Measurements from ENCODE around the gene NAA16.

DNA sequence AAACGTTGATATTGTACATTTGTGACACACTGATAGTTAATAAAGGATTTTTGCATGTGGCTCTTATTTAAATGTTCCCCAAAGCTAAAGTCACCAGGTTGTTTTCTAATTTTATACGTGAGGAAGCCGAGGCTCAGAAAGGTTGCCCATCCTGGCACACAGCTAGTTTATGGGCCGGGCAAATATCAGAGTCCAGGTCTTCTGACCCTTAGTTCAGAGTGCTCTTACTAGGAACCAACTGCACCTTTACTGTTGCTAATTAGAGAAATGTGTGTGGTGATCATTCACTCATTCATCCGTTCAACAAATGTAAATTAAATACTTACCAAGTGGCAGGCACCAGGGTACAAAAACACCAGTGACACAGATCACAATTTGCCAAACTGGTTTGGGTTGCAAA, 100.0 kb downstream of the NAA16 start:
- TF ChIP-seq POLR2A (IDR thresholded peaks at IDR 0.05; ENCODE audit: low read length), result no peak
- TF ChIP-seq GATA1 (IDR thresholded peaks at IDR 0.05; ENCODE audit: low read depth, low read length), result no peak
